Upper lobe of left lung (tissue), 6 donors: ENCODE data around the gene SMYD3. TPM values are rescaled to one million over a fixed set of nuclear protein-coding genes. Genes with fewer than 3 reads are reported as not detected.

Source experiments
- ATAC-seq, 2 donors: fragments of 200-7000 bp; cut with Tn5 transposase; one replicate each; pipeline ENCODE4 v1.9.1; 2022; ENCODE audit warnings: mild to moderate bottlenecking in 2 of 2, moderate library complexity in 2 of 2; ENCODE audit not compliant: low FRiP score in 2 of 2
- DNase-seq, 2 donors: peaks; one replicate each; pipeline ENCODE4 v3.0.0-alpha.2; 2019 to 2020
- H3K27ac ChIP-seq, 4 donors: fragments of 200-600 bp; sonication (generic); one replicate each; pipeline ENCODE4 v1.5.1; 2016 to 2019
- H3K27me3 ChIP-seq, 4 donors: fragments of 200-600 bp; sonication (generic); one replicate each; pipeline ENCODE4 v1.5.1; 2017 to 2019
- H3K36me3 ChIP-seq, 4 donors: fragments of 200-600 bp; sonication (generic); one replicate each; pipeline ENCODE4 v1.5.1; 2016 to 2019
- H3K4me1 ChIP-seq, 4 donors: fragments of 200-600 bp; sonication (generic); one replicate each; pipeline ENCODE4 v1.5.1; 2018 to 2019
- H3K4me3 ChIP-seq, 4 donors: fragments of 200-600 bp; sonication (generic); one replicate each; pipeline ENCODE4 v1.5.1; 2017 to 2019; ENCODE audit warnings: mild to moderate bottlenecking in 2 of 4, moderate library complexity in 1 of 4
- H3K9me3 ChIP-seq, 4 donors: fragments of 200-600 bp; sonication (generic); one replicate each; pipeline ENCODE4 v1.5.1; 2018 to 2019
- CTCF ChIP-seq, 6 experiments: fragments of 450-650 bp in 4 of 6; fragments of 200-600 bp in 2 of 6; sonication (generic) in 2 of 6; IDR thresholded peaks; one replicate each; pipeline ENCODE4 v1.5.1; 2016 to 2019; ENCODE audit warnings: antibody characterized with exemption in 6 of 6
- EP300 ChIP-seq, 4 donors: sonication (generic); formaldehyde crosslinking; IDR thresholded peaks; one replicate each; pipeline ENCODE4 v1.5.1; 2017; ENCODE audit warnings: antibody characterized with exemption in 4 of 4, control low read depth in 2 of 4
- POLR2A ChIP-seq, 4 donors: fragments of 450-650 bp; IDR thresholded peaks; one replicate each; pipeline ENCODE4 v1.5.1; 2016 to 2017; ENCODE audit warnings: antibody characterized with exemption in 4 of 4, mild to moderate bottlenecking in 2 of 4
- POLR2AphosphoS5 ChIP-seq, 2 donors: sonication (generic); formaldehyde crosslinking; IDR thresholded peaks; one replicate each; pipeline ENCODE4 v1.5.1; 2017; ENCODE audit warnings: antibody characterized with exemption in 2 of 2
- WGBS, 2 donors: methylation state at CpG; one replicate each; pipeline ENCODE4 v1.1.5; 2017 to 2018; 5-methylcytosine and 5-hydroxymethylcytosine counted together
- total RNA-seq, 6 donors: library from RNA; depleted of rRNA in 4 of 6; stranded (reverse); fragments of >200 nt in 4 of 6; gene quantifications; one replicate each; pipeline versions ENCODE4 v1.1.0 to v1.2.1, GENCODE V29; 2016 to 2021
- donor health status: DM: no; HTN: no; CAD: no; lungs with moderate emphysema.
- donor health status: DM: no; HTN: yes; CAD: no; lungs with severe emphysema.

Gene SMYD3
- total RNA-seq, 6 donors from 2014 or later: 22.7 to 109 (median 34.0) TPM

DNA sequence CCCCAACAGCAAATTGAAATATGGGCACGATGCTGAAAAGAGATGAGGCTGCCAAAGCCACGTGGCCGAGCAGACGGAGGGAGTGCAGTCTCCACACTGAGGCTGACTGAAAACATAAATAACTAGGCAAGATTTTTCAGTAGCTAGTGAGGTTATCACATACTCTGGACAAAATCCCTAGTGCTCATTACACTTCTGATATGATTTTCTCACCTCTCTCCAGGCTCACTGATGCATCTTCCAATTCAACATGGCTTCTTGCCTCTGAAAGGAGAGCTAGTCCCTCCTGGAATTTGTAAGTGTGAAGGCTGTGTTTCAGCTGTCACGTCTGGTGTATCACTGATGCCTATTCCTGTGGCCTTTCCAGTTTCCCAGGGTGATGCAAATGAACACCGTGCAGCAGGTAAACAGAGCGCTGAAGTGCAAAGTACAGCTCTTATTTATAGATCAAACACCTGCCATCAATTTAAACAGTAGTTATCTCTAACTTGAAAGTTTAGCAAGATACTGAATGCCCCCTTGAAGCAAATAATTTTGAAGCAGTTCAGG is 696.2 kb downstream of the SMYD3 start:
- no peak for ATAC-seq
- no peaks in the 10 kb centered on the region for H3K9me3 ChIP-seq
- peaks cover 0 to 17% (median 0%) of the 10 kb centered on the region in 4 donors for H3K4me1 ChIP-seq
- TF ChIP-seq CTCF (IDR thresholded peaks at IDR 0.05): no peak
- no peak for TF ChIP-seq POLR2AphosphoS5 (IDR thresholded peaks at IDR 0.05)
- no peak for TF ChIP-seq EP300 (IDR thresholded peaks at IDR 0.05)
- H3K27me3 ChIP-seq: no peaks in the 10 kb centered on the region
- H3K36me3 ChIP-seq: no peaks in the 10 kb centered on the region
- no peak overlapping the region for H3K4me3 ChIP-seq
- DNase-seq: no peak
- H3K27ac ChIP-seq: no peak overlapping the region
- WGBS, 2 donors: 66 to 78% methylated on average over 7 of the region's 7 CpGs

DNA sequence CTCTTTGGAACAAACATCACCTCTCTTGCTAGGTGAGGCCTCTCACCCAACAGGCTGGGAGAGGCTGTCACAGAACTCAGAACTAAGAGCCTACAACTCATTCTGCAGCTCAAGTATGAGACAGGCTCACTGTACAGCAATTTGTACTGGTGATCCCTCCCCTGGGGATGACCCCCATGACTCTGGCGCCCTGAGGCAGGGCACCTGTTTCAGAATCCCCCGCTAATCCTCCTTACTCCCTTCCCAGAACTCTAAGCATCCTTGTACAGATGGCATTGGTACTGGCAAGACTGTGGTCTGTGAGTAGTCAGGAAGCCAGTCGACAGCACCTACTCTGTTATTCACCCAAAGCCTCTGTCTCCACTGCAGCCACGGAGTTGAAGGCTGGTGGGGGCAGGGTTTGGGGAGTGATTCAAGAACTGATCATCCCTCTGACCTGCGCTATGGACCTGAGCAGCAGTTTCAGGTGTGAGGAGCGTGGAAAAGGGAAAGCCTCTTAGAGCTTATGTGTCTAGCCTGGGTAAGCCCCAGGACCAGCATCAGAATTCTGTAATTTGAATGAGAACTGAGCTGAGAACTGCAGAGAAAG is 696.8 kb downstream of the SMYD3 start:
- Histone ChIP-seq H3K9me3 (no peaks in the 10 kb centered on the region), H3K36me3 (no peaks in the 10 kb centered on the region), H3K4me1 (peaks cover 0 to 17% (median 0%) of the 10 kb centered on the region in 4 donors), H3K27me3 (no peaks in the 10 kb centered on the region), H3K27ac (no peak overlapping the region), H3K4me3 (no peak overlapping the region)
- 89 to 95% methylated on average over 5 to 6 of the region's 6 CpGs for WGBS, 2 donors
- ATAC-seq: no peak
- DNase-seq: no peak
- no peak for TF ChIP-seq POLR2AphosphoS5 (IDR thresholded peaks at IDR 0.05)
- no peak for TF ChIP-seq EP300 (IDR thresholded peaks at IDR 0.05)
- no peak for TF ChIP-seq CTCF (IDR thresholded peaks at IDR 0.05)
- no peak for TF ChIP-seq POLR2A (IDR thresholded peaks at IDR 0.05)

DNA sequence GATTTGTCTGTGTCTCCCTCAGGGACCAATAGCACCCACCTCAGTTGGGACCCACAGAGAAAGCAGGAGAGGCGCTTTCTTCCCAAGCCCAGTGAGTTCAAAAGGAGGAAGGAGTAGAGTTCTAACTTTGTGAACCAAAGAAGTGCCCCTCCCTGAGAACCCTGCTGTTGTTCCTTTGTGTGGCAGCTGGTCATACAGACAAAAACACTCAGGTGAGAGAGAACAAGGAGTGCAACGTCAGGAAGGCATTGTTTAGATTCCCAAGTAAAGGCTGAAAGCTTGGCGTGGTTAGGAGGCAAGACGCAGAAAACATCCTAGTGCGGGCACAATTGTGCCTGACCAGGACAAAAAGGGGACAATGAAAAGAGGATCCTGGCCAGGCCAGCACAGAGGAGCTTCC is 697.7 kb downstream of the SMYD3 start:
- H3K27ac ChIP-seq: no peak overlapping the region
- no peaks in the 10 kb centered on the region for H3K27me3 ChIP-seq
- no peaks in the 10 kb centered on the region for H3K9me3 ChIP-seq
- no peak for TF ChIP-seq EP300 (IDR thresholded peaks at IDR 0.05)
- no peak for TF ChIP-seq POLR2AphosphoS5 (IDR thresholded peaks at IDR 0.05)
- TF ChIP-seq POLR2A (IDR thresholded peaks at IDR 0.05): no peak
- TF ChIP-seq CTCF (IDR thresholded peaks at IDR 0.05): no peak
- 65 to 79% methylated on average over 5 of the region's 5 CpGs for WGBS, 2 donors
- H3K4me3 ChIP-seq: no peak overlapping the region
- H3K4me1 ChIP-seq: peaks cover 0 to 17% (median 0%) of the 10 kb centered on the region in 4 donors
- no peak for DNase-seq
- H3K36me3 ChIP-seq: no peaks in the 10 kb centered on the region
- ATAC-seq: no peak

GRCh38 chr1:245807954-245808719 is 698.9 kb downstream of the SMYD3 start:
- Histone ChIP-seq H3K27ac (peak overlapping the region; percentile 32 to 74 (median 63)), H3K9me3 (no peaks in the 10 kb centered on the region), H3K4me1 (peaks cover 0 to 17% (median 0%) of the 10 kb centered on the region in 4 donors), H3K36me3 (no peaks in the 10 kb centered on the region), H3K4me3 (peak overlapping the region in 3 of 4 donors; percentile 8 to 26 (median 25)), H3K27me3 (no peaks in the 10 kb centered on the region)
- ATAC-seq (peak; percentile 64 to 91), DNase-seq (peak in 1 of 2 donors; percentile 89)
- TF ChIP-seq CTCF (IDR thresholded peaks at IDR 0.05) (no peak), POLR2AphosphoS5 (IDR thresholded peaks at IDR 0.05) (no peak), EP300 (IDR thresholded peaks at IDR 0.05) (no peak), POLR2A (IDR thresholded peaks at IDR 0.05) (peak in 1 of 4 donors; percentile 16)
- 51% methylated on average over 7 of the region's 7 CpGs for WGBS, 2 donors
